Mammary epithelial cell (primary cell): ENCODE measurements around the gene ASIP.

Experiments used
- CTCF ChIP-seq, 2 donors: IDR thresholded peaks in 1 of 2; conservative IDR thresholded peaks in 1 of 2; 2 replicates each; pipeline ENCODE4 v1.5.1; 2011 to 2012; ENCODE audit warnings: inconsistent platforms in 2 of 2, low read length in 2 of 2, mild to moderate bottlenecking in 2 of 2, control low read depth in 1 of 2, low read depth in 1 of 2; ENCODE audit not compliant: insufficient read depth in 1 of 2; ENCODE audit errors: extremely low read depth in 1 of 2
- EZH2 ChIP-seq: IDR thresholded peaks from 2 replicates; pipeline ENCODE4 v1.6.1; 2012; ENCODE audit warnings: low read length, inconsistent platforms, borderline replicate concordance

- TF ChIP-seq CTCF (conservative IDR thresholded peaks at IDR 0.05 in 1 of 2, IDR thresholded peaks at IDR 0.05 in 1 of 2; ENCODE audit: extremely low read depth in 1 of 2, insufficient read depth in 1 of 2, low read depth in 1 of 2, low read length in 2 of 2) (no peak), EZH2 (no peak)
Measured at GRCh38 chr20:34200023-34200422, 41.2 kb upstream of the ASIP start.
